Liver (tissue), 9 donors: ENCODE measurements around the gene UFD1. TPM values are rescaled to one million over a fixed set of nuclear protein-coding genes. Genes with fewer than 3 reads are reported as not detected.

Experiments
- DNase-seq: peaks from one replicate; pipeline ENCODE4 v3.0.0-alpha.2; 2017; ENCODE audit warnings: low spot score
- H3K27ac ChIP-seq, 2 donors: one replicate each; pipeline ENCODE4 v1.7.0; 2013; ENCODE audit warnings: inconsistent platforms in 2 of 2, low read length in 2 of 2, control low read depth in 1 of 2, low read depth in 1 of 2, mild to moderate bottlenecking in 1 of 2
- H3K27me3 ChIP-seq, 4 donors: one replicate each; pipeline versions ENCODE4 v1.6.1 to v1.7.0; 2013; ENCODE audit warnings: low read length in 3 of 4, inconsistent platforms in 1 of 4, mild to moderate bottlenecking in 1 of 4, moderate library complexity in 1 of 4; ENCODE audit not compliant: control insufficient read depth in 4 of 4, insufficient read depth in 4 of 4
- H3K36me3 ChIP-seq, 4 donors: one replicate each; pipeline versions ENCODE4 v1.6.1 to v1.7.0; 2013; ENCODE audit warnings: low read length in 3 of 4, mild to moderate bottlenecking in 3 of 4, low read depth in 1 of 4, moderate library complexity in 1 of 4; ENCODE audit not compliant: control insufficient read depth in 4 of 4, insufficient read depth in 3 of 4
- H3K4me1 ChIP-seq, 4 donors: one replicate each; pipeline versions ENCODE4 v1.6.1 to v1.7.0; 2013; ENCODE audit warnings: low read length in 3 of 4, mild to moderate bottlenecking in 3 of 4, moderate library complexity in 1 of 4; ENCODE audit not compliant: control insufficient read depth in 4 of 4, insufficient read depth in 4 of 4
- H3K4me3 ChIP-seq, 3 donors: one replicate each; pipeline versions ENCODE4 v1.6.1 to v1.7.0; 2013; ENCODE audit warnings: low read length in 3 of 3, control low read depth in 1 of 3, low read depth in 1 of 3, mild to moderate bottlenecking in 1 of 3
- H3K9ac ChIP-seq, 2 donors: one replicate each; pipeline ENCODE4 v1.7.0; 2013; ENCODE audit warnings: low read length in 2 of 2, mild to moderate bottlenecking in 2 of 2, moderate library complexity in 2 of 2, control low read depth in 1 of 2, low read depth in 1 of 2
- H3K9me3 ChIP-seq, 4 donors: one replicate each; pipeline versions ENCODE4 v1.6.1 to v1.7.0; 2013; ENCODE audit warnings: low read length in 3 of 4; ENCODE audit not compliant: control insufficient read depth in 4 of 4
- EGR1 ChIP-seq, 2 donors: IDR thresholded peaks; 2 replicates each; pipeline ENCODE4 v1.6.1; 2016 to 2018; ENCODE audit warnings: antibody characterized with exemption in 2 of 2, low read depth in 2 of 2
- FOXA1 ChIP-seq: IDR thresholded peaks from 2 replicates; pipeline ENCODE4 v1.6.1; 2016; ENCODE audit warnings: antibody characterized with exemption
- FOXA2 ChIP-seq: IDR thresholded peaks from 2 replicates; pipeline ENCODE4 v1.6.1; 2016; ENCODE audit warnings: antibody characterized with exemption
- GABPA ChIP-seq, 2 donors: IDR thresholded peaks in 1 of 2; conservative IDR thresholded peaks in 1 of 2; 2 replicates each; pipeline ENCODE4 v1.6.1; 2016; ENCODE audit warnings: antibody characterized with exemption in 2 of 2, mild to moderate bottlenecking in 1 of 2, moderate library complexity in 1 of 2
- HNF4A ChIP-seq, 2 donors: conservative IDR thresholded peaks; 2 replicates each; pipeline ENCODE4 v1.6.1; 2016; ENCODE audit warnings: antibody characterized with exemption in 2 of 2, mild to moderate bottlenecking in 2 of 2
- HNF4G ChIP-seq: IDR thresholded peaks from 2 replicates; pipeline ENCODE4 v1.6.1; 2016; ENCODE audit warnings: antibody characterized with exemption
- JUND ChIP-seq, 2 donors: IDR thresholded peaks; 2 replicates each; pipeline ENCODE4 v1.6.1; 2016; ENCODE audit warnings: antibody characterized with exemption in 2 of 2
- MAX ChIP-seq: IDR thresholded peaks from 2 replicates; pipeline ENCODE4 v1.6.1; 2016; ENCODE audit warnings: antibody characterized with exemption
- NR2F2 ChIP-seq: IDR thresholded peaks from 2 replicates; pipeline ENCODE4 v1.6.1; 2016; ENCODE audit warnings: antibody characterized with exemption
- RAD21 ChIP-seq, 2 donors: IDR thresholded peaks; 2 replicates each; pipeline ENCODE4 v1.6.1; 2016; ENCODE audit warnings: antibody characterized with exemption in 2 of 2, mild to moderate bottlenecking in 2 of 2
- RXRA ChIP-seq, 2 donors: IDR thresholded peaks; 2 replicates each; pipeline ENCODE4 v1.6.1; 2017 to 2018; ENCODE audit warnings: antibody characterized with exemption in 2 of 2, mild to moderate bottlenecking in 1 of 2
- SP1 ChIP-seq: IDR thresholded peaks from 2 replicates; pipeline ENCODE4 v1.6.1; 2018; ENCODE audit warnings: antibody characterized with exemption, mild to moderate bottlenecking
- TAF1 ChIP-seq: conservative IDR thresholded peaks from 2 replicates; pipeline ENCODE4 v1.6.1; 2016; ENCODE audit warnings: antibody characterized with exemption, mild to moderate bottlenecking
- YY1 ChIP-seq: IDR thresholded peaks from 2 replicates; pipeline ENCODE4 v1.6.1; 2016; ENCODE audit warnings: antibody characterized with exemption, mild to moderate bottlenecking
- WGBS: extraction: QIAGEN DNeasy Blood & Tissue Kit; methylation state at CpG from one replicate; pipeline ENCODE4 v1.1.7; 2013; 5-methylcytosine and 5-hydroxymethylcytosine counted together
- polyA plus RNA-seq, 2 donors: library from polyadenylated mRNA; stranded (reverse) in 1 of 2; unstranded in 1 of 2; fragments of 200-250 nt in 1 of 2; fragments of >200 nt in 1 of 2; fragmentation: Nextera tagmentation in 1 of 2; extraction: Ambion mirVana in 1 of 2; gene quantifications; one replicate each; pipeline versions ENCODE4 v1.2.1 to v1.2.3, GENCODE V29; 2013 to 2015
- total RNA-seq, 2 donors: library from RNA; depleted of rRNA; stranded (reverse); fragments of >200 nt; gene quantifications; one replicate each; pipeline ENCODE4 v1.2.3, GENCODE V29; 2014
- TF ChIP-seq, protein P1 (sequence below): IDR thresholded peaks from 2 replicates; pipeline ENCODE4 v1.6.1; 2016; ENCODE audit warnings: antibody characterized with exemption
- TF ChIP-seq, protein P2 (sequence below): IDR thresholded peaks from 2 replicates; pipeline ENCODE4 v1.6.1; 2016; ENCODE audit warnings: antibody characterized with exemption, mild to moderate bottlenecking
- TF ChIP-seq, protein P3 (sequence below): IDR thresholded peaks from 2 replicates; pipeline ENCODE4 v1.6.1; 2016; ENCODE audit warnings: antibody characterized with exemption
- TF ChIP-seq, protein P4 (sequence below): fragments of 150-350 bp; IDR thresholded peaks from 2 replicates; pipeline ENCODE4 v1.5.1; 2017; ENCODE audit warnings: improper control_type of control experiment, low read depth, low read length; ENCODE audit not compliant: missing input control
- donor health status: healthy.
- donor health status: healthy.
- donor health status: healthy.
- donor health status: healthy.
- donor health status: healthy.

UFD1 gene
- total and polyA plus RNA-seq, 4 donors = 28.2 to 64.2 (median 54.6) TPM

DNA sequence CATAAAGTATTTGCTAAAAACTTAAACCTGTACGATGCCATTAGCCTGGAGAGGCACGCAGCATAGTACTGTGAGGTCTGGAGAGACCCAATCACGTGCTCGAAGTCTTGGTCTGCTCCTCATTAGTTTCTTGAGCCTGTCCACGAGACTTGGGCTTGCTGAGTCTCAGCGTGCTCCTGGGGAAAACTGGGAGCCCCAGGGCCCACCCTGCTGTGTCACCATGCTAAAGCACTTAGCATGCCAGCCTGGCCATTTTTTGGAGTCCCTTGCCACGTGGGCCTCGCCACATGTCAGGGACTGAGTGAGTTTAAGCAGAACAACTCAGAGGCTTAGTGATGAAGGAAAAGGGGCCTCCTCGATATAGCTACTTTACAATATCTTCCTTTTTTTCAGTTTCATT lies 3.3 kb upstream of the UFD1 start (continued):
- TF ChIP-seq, protein P1, sequence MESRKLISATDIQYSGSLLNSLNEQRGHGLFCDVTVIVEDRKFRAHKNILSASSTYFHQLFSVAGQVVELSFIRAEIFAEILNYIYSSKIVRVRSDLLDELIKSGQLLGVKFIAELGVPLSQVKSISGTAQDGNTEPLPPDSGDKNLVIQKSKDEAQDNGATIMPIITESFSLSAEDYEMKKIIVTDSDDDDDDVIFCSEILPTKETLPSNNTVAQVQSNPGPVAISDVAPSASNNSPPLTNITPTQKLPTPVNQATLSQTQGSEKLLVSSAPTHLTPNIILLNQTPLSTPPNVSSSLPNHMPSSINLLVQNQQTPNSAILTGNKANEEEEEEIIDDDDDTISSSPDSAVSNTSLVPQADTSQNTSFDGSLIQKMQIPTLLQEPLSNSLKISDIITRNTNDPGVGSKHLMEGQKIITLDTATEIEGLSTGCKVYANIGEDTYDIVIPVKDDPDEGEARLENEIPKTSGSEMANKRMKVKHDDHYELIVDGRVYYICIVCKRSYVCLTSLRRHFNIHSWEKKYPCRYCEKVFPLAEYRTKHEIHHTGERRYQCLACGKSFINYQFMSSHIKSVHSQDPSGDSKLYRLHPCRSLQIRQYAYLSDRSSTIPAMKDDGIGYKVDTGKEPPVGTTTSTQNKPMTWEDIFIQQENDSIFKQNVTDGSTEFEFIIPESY = no peak

GRCh38 chr22:19480789-19481188 lies 1.8 kb upstream of the UFD1 start:
- Histone ChIP-seq H3K4me1 (peaks cover 3 to 21% (median 17%) of the 10 kb centered on the region in 4 donors), H3K9me3 (no peaks in the 10 kb centered on the region), H3K36me3 (peaks cover 0 to 2% (median 0%) of the 10 kb centered on the region in 4 donors), H3K4me3 (no peak overlapping the region), H3K27me3 (no peaks in the 10 kb centered on the region), H3K27ac (no peak overlapping the region), H3K9ac (no peak overlapping the region)
- WGBS = 70% methylated on average over 10 of the region's 10 CpGs
- TF ChIP-seq TAF1 (no peak), YY1 (no peak), FOXA1 (no peak), HNF4G (no peak), EGR1 (IDR thresholded peaks at IDR 0.05; ENCODE audit: low read depth in 2 of 2) (no peak), MAX (no peak), JUND (IDR thresholded peaks at IDR 0.05) (no peak), GABPA (IDR thresholded peaks at IDR 0.05 in 1 of 2, conservative IDR thresholded peaks at IDR 0.05 in 1 of 2) (no peak), HNF4A (conservative IDR thresholded peaks at IDR 0.05) (no peak), RXRA (IDR thresholded peaks at IDR 0.05) (no peak), SP1 (no peak), RAD21 (IDR thresholded peaks at IDR 0.05) (no peak), FOXA2 (no peak), NR2F2 (no peak)
- TF ChIP-seq, protein P2, sequence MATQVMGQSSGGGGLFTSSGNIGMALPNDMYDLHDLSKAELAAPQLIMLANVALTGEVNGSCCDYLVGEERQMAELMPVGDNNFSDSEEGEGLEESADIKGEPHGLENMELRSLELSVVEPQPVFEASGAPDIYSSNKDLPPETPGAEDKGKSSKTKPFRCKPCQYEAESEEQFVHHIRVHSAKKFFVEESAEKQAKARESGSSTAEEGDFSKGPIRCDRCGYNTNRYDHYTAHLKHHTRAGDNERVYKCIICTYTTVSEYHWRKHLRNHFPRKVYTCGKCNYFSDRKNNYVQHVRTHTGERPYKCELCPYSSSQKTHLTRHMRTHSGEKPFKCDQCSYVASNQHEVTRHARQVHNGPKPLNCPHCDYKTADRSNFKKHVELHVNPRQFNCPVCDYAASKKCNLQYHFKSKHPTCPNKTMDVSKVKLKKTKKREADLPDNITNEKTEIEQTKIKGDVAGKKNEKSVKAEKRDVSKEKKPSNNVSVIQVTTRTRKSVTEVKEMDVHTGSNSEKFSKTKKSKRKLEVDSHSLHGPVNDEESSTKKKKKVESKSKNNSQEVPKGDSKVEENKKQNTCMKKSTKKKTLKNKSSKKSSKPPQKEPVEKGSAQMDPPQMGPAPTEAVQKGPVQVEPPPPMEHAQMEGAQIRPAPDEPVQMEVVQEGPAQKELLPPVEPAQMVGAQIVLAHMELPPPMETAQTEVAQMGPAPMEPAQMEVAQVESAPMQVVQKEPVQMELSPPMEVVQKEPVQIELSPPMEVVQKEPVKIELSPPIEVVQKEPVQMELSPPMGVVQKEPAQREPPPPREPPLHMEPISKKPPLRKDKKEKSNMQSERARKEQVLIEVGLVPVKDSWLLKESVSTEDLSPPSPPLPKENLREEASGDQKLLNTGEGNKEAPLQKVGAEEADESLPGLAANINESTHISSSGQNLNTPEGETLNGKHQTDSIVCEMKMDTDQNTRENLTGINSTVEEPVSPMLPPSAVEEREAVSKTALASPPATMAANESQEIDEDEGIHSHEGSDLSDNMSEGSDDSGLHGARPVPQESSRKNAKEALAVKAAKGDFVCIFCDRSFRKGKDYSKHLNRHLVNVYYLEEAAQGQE = no peak
- TF ChIP-seq, protein P3, sequence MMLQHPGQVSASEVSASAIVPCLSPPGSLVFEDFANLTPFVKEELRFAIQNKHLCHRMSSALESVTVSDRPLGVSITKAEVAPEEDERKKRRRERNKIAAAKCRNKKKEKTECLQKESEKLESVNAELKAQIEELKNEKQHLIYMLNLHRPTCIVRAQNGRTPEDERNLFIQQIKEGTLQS = no peak
- TF ChIP-seq, protein P4, sequence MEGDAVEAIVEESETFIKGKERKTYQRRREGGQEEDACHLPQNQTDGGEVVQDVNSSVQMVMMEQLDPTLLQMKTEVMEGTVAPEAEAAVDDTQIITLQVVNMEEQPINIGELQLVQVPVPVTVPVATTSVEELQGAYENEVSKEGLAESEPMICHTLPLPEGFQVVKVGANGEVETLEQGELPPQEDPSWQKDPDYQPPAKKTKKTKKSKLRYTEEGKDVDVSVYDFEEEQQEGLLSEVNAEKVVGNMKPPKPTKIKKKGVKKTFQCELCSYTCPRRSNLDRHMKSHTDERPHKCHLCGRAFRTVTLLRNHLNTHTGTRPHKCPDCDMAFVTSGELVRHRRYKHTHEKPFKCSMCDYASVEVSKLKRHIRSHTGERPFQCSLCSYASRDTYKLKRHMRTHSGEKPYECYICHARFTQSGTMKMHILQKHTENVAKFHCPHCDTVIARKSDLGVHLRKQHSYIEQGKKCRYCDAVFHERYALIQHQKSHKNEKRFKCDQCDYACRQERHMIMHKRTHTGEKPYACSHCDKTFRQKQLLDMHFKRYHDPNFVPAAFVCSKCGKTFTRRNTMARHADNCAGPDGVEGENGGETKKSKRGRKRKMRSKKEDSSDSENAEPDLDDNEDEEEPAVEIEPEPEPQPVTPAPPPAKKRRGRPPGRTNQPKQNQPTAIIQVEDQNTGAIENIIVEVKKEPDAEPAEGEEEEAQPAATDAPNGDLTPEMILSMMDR = no peak
- TF ChIP-seq, protein P1 = no peak
- no peak for DNase-seq
